CD4-positive, alpha-beta T cell treated with Interleukin-1 beta for 1 hour (primary cell): Measurements from ENCODE around the gene SLC4A11.

Experiments used
- DNase-seq, 2 donors: peaks; one replicate each; pipeline ENCODE4 v3.0.0-alpha.2; 2020 to 2022

The SLC4A11 gene

GRCh38 chr20:3239026-3239866 is at the start of gene SLC4A11:
Gene SLC4A11, minus strand, starts transcription at chr20:3239190. Its CDS starts 53 bp downstream, at chr20:3239137.
- peak in 1 of 2 donors; percentile 37 for DNase-seq

DNA sequence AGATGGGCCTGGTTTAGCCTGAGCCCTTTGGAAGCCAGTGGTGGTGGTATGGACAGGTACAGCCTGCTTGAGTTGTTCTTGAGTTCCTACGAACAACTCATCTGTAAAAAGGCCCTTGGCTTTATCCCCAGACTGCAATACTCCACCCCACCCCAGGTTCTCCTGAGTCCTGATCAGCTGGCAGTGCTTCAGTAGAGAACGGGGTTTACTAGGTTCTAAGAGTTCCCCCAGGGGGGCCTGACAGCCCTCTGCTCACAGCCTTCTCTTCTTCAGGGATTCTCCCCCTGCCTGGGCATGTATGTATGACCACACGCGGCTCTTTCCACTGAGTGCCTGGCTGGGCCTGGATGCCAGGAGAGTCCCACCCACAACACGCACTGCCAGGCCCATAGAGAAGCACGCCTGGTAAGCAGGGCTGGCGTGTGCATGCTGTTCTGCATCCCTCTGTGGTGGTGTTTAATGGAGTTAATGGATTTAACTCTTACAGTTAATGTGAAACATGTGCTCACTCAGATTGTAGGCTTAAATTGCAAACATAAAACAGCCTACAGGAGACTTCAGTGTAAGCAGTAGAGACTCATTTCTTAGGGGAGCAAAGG is 44.3 kb upstream of the SLC4A11 start:
- DNase-seq, result no peak

DNA sequence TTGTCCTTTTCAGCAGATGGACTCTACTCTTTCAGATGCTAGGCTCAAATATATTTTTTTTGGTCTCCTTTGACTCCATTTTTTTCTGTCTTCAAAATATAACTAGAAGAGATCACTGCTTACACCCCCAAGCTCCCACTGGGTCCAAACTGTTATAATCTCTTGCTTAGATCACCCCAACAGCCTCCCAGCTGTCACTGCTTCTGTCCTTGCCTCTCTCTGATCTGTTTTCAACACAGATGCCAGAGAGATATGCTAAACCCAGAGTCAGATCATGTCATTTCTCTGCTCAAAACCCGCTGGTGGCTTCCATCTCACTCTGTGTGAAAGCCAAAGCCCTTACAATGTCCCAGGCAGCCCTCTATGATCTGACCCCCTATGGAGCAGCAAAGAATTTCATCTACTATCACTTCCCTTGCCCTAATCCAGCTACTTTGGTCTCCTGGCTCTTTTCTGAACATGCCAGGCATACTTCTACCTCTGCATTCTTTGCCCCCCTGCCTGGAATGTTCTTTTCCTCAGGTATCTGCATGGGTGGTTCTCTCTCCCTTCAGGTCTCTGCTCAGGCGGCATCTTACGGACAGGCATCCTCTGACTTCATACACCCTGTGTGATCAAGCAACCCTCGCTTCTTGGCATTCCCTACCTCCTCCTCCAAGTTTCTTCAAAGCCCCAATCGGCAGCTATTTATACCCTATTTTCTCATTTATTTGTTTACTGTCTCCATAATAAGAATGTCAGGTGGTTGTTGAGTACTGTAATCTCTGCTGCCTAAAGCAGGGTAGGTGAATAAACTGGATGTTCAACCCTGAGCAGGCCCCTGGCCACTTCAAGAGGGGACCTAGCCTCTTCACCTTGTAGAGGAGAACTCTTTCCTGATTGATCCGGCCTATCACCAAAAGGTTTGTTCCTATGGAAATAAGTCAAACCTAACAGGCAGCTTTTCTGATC is 43.6 kb upstream of the SLC4A11 start:
- no peak for DNase-seq

DNA sequence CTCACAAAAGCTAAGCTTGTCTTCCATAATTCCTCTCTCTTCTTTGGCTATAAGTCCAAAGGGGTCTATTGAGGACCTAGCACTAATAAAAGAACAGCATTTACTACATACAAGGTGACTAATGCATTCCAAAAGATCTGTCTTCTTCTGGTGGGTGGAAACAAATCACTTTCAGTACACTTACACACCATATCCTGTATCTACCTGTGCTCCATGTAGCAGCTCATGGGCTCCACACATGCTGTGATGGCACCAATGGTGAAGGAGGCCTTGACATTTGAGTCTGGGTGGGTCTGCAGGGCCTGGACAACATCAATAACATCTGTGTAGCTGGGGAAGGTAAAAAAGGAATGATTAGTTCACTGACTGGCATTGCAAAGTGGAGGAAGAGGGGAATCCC is 42.4 kb upstream of the SLC4A11 start:
- no peak for DNase-seq

GRCh38 chr20:3279761-3280160 is 40.8 kb upstream of the SLC4A11 start:
- DNase-seq, result no peak

- no peak for DNase-seq
Measured at GRCh38 chr20:3277686-3278465, 38.9 kb upstream of the SLC4A11 start.

GRCh38 chr20:3276680-3277015 is 37.7 kb upstream of the SLC4A11 start:
- DNase-seq, result no peak

- DNase-seq, result no peak
Measured at GRCh38 chr20:3275966-3276679, 37.1 kb upstream of the SLC4A11 start.

GRCh38 chr20:3275064-3275935 is 36.3 kb upstream of the SLC4A11 start:
- no peak for DNase-seq

- DNase-seq, result no peak
Measured at GRCh38 chr20:3273371-3273770, 34.4 kb upstream of the SLC4A11 start.

GRCh38 chr20:3270051-3270450 is 31.1 kb upstream of the SLC4A11 start:
- DNase-seq, result no peak

DNA sequence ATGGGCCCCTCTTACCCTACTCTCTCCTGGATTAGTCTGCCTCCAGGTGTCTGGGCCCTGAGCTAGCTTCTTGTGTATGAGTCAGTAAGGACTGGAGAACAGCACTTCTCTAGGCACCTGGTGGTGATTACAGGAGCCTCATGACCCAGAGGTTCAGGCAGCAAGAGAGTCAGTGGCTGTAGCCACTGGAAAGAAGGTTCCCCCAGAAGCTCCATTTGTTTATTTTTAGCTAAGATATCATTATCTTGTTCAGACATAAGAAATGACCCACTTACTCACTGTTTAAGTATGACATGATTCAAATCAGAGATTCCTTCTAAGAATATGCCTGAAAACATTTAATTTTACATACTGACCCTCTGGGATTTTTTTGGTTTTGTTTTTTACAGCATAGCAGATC is 23.6 kb upstream of the SLC4A11 start:
- DNase-seq, result no peak

GRCh38 chr20:3258429-3258828 is 19.4 kb upstream of the SLC4A11 start:
- no peak for DNase-seq

DNA sequence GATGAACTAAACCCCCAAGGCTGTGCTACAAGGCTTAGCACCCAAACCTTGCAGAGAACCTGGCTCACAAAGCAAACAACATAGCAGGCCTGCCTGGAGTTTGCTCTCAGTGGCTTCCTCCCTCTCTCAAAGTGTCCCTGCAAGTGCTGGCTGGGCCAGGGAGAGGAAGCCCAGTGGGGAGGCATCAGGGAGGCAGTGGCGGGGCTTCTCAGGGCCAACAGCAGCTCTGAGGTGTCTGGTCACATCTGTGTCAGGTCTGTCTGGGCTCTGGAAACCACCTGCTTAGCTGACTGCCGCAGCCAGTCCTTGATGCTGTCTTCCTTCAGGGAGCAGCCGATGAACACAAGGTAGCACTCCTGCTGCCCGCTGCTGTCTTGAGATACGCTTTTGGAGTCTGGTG is 16.7 kb upstream of the SLC4A11 start:
- no peak for DNase-seq

- no peak for DNase-seq
Measured at GRCh38 chr20:3251806-3252205, 12.8 kb upstream of the SLC4A11 start.

DNA sequence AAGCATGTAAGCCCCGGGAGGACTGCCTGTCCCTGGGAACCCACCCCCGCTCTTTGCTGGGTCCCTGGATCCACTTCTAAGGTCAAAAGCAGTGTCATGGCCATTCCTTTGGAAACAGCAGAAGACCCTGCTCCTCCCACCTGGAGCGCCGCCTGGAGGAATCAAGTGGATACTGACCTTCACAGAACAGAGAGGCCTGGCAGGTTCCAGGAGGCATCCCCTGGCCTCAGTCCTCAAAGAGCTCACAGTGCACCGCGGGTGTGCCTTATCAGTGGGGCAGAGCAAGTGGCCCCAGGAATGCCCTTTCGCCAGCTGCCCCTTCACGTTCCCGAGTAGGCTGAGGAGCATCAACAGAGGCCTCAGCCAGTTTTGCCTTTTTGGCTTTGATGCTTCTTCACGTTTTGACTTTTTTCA is 11.1 kb upstream of the SLC4A11 start:
- no peak for DNase-seq

GRCh38 chr20:3248993-3249347 is 10.0 kb upstream of the SLC4A11 start:
- no peak for DNase-seq

GRCh38 chr20:3248167-3248992 is 9.4 kb upstream of the SLC4A11 start:
- DNase-seq, result no peak

DNA sequence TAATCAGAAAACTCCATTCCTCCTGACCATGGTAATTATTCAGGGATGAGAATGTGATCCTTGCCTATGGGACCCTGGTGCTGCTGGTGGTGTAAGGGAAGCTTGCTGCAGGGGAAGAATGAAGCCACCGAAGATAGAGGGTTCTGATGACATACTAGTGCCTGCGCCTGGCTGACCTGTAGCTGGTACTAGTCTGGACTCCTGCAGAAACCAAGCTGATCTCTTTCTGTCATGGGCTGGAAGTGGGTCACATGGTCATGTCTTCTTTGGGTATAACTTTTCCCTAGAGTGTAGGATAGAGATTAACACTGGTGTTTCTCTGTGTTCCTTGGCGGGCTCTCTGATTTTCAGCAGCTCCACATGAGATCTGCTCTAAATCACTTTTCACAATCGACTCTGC is 8.6 kb upstream of the SLC4A11 start:
- DNase-seq, result no peak

DNA sequence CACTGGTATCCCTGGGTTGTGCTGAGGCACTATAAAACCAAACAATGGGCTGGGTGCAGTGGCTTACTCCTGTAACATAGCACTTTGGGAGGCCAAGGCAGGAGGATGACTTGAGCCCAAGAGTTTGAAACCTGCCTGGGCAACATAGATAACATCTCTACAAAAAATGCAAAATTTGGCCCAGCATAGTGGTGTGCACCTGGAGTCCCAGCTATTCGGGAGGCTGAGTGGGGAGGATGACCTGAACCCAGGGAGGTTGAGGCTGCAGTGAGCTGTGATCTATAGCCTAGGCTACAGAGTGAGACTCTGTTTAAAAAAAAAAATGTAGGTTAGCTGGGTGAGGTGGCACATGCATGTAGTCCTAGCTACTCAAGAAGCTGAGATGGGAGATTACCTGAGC is 7.7 kb upstream of the SLC4A11 start:
- DNase-seq, result no peak
